CD4-positive, alpha-beta T cell treated with Interferon gamma for 1 hour (primary cell): Measurements from ENCODE around the gene SLC44A3.

Experiments
- DNase-seq: peaks from one replicate; pipeline ENCODE4 v3.0.0-alpha.2; 2020

Gene SLC44A3

DNA sequence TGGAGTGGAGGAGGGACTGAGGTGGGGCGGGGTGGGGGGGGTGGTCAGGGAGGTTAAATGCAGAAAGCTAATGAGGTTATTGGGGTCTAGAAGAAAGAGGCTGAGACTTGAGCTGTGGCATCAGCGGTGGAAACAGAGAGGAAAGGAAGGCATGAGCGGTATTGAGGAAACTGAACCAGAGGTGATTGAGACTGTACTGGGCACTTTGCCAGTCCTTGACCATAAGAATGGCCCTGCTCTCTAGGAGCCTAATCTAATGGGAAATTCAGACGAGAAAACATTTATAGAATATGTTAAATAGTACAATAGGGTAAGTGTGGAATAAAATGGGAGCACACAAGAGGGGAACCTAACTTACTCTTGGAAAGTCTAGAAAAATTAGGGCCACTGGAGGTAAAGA, 23.7 kb downstream of the SLC44A3 start:
- no peak for DNase-seq

DNA sequence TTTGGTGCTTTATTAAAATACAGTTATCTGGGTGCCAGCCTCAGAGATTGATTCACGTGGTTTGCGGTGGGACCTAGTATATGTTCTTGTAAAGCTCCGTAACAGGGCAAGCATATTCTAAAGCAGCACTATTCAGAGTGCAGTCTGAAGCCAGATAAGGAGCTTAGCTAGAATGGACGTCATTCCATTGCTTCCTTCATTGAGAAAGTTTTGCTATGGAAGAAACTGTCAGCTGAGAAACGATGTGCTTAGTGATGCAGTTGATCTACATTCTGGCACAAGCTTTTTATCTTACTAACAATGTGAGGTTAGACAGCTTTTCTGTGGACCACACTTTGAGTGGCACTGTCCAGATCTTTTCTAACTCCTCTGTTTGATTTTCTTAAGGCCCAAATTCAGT, 26.2 kb downstream of the SLC44A3 start:
- no peak for DNase-seq

DNA sequence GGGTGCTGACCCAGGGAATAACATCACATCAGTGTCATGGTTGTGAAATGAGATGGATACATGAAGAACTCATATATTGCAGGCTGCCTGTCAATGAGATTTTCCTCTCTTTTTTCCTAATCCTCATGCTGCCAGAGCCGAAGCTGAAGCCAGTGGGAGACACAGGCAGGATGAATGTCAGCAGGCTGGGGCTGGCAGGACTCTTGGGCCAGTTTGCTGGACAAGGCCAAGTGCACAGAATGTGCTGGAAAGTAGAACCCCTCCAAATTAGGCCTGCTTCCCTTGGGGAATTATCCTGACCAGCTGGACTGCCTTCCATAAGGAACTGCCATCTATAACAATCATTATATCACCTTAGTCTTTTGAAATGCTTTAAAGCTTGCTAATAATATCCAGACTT, 31.4 kb downstream of the SLC44A3 start:
- no peak for DNase-seq

DNA sequence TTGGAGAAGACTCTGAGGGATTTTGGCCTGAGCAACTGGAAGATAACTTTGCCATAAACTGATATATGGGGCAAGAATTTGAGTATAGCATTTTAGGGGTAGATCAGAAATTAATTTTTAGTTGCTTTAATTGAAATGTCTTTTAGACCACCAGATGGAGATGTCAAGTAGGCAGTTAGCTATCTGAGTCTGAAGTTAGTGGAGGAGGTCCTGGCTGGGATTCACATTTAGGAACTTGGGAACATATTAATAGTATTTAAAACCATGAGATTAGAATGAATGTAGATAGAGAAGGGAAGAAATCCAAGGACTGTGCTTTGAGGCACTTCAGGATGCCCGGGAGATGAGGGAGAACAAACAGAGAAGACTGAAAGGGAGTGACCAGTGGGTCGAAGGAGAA, 32.6 kb downstream of the SLC44A3 start:
- no peak for DNase-seq

DNA sequence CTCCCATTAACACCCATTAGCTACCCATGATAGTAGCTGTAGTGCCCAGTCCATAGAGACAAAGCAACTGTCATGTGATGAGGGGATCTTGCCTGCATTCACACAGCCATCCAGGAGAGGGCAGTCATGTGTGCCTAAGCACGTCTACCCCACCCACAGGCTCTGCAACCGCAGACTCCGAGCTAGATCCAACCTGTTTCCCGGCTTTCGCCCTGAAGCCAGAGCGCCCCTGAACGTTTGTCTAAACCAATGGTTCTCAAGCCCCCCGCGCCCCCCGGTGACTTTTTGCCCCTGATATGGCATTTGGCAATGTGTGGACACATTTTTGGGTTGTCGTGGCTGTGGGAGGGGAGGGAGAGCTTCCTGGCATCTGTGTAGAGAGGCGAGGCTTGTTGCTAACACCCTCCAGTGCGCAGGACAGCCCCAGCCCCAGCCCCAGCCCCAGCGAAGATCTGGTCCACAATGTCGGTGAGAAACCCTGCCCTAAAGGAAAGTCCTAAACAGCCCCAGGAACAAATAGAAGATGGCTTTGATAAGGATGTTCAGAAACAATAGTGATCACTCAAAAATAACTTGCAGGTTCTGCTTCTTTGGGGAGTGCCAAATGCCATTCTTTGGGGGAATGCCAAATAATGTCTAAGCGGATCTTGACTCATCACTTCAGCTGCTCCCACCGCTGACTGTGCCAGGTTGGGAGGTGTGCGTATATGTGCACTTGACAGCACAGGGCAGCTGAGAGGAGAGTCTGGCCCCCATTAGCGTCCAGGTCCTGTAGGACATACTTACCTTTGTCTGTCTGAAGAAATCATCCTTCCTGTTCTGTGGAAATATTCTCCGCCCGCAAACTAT, 34.5 kb downstream of the SLC44A3 start:
- peak; percentile 75 for DNase-seq

DNA sequence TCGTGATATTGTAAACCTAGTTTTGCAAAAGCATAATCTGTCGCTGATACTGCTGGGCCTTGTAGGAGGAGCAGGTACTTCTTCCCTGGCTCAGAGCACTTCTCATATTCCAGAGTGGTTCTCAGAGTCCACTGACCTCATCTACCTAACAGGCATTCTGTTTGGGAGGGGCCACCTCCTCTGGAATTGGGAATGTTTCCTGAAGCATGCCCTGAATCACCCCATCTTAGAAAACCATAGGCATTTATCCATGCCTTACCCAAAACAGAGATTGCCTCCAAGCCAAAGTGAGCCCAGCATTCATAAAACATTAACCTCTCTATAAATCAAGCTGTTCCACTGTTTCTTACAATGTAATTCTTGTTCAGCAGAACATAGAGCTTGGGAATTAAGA, 35.1 kb downstream of the SLC44A3 start:
- DNase-seq: no peak

DNA sequence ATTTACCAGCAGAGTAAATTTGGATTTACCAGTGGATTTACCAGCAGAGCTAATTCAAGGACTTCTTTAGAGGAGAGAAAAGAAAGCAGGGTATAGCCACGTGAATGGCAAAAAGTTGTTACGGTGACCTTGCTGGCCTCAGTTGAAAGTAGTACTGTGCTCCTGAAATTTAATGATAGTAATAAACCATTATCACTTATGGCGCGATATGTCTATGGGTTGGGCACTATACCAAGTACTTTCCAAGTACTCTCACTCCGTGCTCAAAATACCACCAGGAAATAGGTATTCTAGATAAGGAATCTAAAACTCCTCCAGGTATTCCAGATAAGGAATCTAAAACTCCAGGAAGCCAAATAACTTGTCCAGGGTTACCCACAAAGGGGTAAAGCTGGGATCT, 35.8 kb downstream of the SLC44A3 start:
- no peak for DNase-seq

DNA sequence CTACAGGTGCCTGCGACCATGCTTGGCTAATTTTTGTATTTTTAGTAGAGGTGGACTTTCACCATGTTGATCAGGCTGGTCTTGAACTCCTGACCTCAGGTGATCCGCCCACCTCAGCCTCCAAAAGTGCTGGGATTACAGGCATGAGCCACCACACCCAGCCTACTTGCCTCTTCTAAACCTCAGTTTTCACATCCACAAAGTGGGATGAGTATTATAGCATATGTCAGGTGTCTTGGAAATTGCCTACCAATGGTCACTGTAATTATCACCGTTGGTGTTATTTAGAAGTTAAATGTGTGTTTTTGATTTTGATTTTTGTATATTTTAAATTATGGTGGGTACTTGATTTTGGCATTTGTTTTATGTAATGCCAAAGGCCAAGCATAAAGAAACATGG, 36.7 kb downstream of the SLC44A3 start:
- no peak for DNase-seq

DNA sequence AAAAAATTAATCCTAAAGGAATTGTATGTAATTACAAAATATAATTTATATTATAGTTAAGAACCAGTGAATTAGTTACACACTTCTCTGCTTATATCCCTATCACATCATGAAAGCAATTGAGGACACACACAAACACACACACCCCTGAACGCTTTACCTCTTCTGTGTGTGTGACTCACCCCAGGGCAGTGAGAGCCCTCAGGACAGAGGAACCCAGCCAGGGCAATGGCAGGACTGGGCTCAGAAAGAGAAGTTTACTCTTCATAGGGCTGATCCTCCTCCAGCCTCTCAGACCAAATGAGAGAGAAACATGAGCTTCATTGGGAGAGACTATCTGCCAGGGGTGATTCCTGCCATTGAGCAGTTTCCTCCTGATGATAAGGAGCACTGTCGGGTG, 38.1 kb downstream of the SLC44A3 start:
- DNase-seq: no peak

DNA sequence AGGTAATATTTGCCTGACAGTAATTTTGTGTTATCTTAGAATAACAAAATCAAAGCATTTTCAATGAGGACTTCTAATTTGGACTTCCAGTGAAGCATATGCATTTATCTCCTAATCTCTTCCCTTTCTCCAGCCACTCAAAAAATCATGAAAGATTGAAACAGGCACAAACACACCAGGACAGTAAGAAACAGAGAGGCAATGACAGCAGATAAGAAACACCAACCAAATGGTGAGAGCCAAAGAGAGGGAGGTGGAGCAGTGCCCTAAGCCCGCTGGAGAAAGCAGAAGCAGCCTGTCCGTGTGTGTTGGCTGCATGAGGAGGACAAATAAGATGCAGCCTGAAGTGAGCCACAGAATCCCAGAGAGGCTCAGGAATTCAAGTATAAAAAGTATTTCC, 39.0 kb downstream of the SLC44A3 start:
- DNase-seq: no peak

DNA sequence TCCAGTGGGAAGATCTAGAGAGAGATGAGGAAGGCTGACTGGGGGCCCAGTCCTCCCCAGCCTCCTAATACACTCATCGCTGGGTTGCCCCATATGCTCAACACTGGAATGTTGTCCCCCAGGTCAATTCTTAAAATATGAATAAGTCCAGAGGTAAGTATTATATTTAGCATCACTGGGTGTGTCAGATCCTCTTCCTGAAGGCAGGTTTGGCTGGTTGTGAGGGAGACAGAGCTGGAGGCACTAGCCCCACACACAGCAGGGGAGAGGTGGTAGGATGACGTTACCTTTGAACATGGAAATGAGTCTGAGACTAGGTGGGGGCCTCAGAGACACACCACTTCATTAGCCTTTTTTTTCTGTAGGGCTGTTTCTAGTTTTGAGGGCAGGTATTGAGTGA, 42.6 kb downstream of the SLC44A3 start:
- DNase-seq: no peak

DNA sequence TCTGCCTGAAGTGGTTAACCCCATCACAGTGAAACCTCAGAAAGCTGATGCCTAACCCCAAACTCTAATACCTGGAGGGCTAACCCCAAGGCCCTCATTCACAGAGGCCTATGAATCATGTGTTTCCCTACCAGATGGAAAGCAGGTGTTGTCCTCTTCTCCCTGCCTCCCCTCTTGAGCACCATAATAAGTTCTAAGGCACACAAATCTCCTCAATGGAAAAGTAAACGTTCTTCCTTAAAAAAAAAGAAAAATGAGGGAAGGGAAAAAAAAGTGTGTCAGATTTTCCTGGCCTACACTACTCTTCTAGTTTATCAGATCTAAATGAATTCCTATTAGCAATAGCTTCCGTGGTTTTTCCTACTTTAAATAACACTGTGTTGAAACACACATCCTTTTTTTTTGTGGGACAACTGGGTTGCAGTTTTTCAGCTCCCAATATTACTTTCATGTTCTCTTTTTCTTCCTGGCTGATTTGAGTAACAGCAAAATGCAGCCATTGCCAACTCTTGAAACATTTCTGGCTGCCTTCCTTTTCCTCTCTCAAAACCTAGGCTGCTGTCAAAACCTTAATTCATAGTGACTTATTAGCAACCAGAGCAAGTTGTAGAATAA, 43.2 kb downstream of the SLC44A3 start:
- no peak for DNase-seq

DNA sequence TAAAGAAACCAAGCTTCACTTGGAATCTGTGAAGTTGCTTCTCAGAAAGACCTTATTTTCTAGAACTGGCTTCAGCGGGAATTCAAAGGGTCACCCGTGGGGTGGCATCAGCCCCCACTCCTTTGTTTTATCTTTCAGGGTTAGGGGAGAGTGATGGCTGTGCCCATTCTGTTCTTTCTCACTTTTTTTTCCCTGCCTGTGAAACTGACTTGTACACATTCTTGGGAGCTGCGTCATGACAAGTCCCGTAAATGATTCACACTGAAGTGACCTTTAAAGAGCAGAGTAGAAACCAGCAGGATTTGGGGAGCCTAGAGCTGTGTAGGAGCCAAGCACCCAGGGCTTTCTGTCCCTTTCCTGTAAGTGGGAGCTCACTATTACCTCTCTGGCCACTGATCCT, 43.8 kb downstream of the SLC44A3 start:
- DNase-seq: no peak

DNA sequence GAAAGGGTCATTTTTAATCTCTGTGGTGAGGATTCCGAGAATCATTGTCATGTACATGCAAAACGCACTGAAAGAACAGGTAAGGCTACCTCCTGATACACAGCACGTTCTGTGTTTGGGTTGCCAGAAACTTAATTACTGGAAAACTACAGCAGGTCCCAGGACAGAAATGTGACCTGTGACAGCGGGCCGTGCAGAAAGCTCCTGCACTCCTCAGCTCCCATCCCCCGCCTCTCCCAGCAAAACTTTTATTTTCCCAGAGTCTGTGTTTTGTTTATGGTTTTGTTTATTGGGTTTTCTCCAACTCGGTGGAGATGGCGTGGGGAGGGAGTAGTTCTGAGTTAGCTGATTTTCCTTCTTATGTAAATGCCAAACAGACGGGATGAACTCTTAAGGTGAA, 44.7 kb downstream of the SLC44A3 start:
- DNase-seq: no peak

DNA sequence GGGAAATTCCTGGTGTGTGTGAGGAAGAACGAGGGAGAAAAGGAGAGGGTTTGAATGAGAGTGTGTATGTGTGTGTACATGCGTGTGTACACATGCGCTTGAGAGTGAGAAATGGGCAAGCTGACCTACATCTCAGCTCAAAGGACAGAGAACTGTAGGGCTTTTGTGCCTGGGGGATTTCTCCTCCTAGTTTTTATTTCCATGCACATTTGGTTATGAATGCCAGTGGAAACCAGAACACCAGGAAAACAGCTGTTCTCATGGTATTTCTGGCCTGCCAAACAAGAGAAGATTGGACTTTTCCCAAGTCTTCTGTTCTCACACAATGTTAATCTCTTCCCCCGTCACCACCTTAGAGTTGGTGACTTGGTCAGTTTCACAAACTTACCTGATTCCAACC, 45.2 kb downstream of the SLC44A3 start:
- no peak for DNase-seq

DNA sequence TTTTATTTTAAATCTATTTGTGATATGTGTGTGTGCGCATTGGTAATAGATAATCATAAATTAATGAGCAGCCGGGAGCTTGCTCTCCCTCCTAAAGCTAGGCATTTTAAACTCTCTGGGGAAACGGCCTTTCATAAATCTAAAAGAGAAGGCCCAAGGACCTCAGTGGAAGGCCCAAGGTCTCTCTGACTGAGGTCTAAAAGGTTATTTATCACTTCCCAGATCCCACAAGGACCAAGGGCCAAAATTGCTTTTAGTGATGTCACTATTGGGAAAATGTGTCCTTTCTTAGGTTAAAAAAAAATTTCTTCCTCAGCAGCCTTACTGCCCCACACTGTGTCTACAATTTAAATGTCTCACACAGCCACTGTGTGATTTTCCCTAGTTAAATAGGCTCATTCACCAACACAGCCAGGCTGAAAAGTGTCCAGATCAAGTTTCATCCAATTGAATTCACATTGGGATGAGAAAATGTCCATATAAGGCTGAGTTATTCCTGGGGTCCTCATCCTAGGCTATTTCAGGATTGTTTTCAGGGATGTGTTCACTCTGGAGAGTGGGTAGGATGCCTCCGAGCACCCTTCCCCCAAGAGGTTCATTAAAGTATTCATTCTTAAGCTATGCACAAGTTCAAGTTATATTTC, 46.1 kb downstream of the SLC44A3 start:
- DNase-seq: no peak

DNA sequence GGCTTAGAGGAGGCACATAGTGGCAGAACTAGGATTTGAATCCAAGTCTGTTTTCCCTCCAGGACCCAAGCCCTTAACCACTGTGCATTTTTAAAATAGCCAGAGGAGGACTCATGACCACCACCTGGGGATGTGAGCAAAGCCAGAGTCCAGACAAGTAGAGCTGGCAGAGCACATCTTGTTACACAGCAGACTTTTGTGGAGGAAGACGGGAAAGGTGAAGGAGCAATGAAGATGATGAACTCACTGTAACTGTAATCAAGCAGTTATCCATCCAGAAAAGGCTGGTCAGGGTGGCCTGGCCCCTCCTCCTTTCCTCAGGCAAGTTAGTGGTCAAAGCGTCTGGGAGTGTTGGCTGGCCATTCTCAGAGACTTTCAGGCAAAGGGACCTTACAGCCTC, 50.9 kb downstream of the SLC44A3 start:
- DNase-seq: no peak

DNA sequence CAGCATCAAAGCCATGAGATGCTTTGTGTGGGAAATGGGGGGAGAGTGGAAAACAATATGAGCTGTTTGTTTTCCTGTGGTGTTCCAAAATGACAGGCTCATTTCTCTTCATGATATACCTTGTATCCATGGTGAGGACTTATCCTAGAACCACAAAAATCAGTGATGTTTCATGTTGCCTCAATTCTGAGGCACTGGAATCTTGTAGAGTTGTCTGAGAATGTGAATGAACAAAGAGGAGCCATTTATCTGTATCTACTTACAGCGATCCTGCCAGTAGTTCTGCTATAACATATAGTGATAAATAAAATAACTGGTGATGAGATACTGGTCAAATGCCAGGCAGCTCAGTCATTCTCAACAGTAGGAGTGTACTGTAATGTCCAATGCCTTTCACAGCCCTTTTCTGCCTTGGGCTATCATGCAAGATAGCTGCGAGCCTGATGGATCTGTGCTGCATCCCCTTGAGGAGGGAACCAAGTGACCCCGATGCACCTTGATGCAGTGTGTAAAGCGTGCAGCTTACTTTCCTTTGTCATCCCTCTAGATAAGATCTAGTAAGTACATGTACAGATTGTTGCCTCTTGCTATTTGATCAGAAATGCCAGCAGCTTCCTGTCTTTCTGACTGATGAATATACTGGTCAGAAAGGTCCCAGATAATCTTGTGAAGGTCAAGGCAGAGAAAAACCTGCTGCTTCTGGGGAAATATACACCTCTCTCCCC, 52.8 kb downstream of the SLC44A3 start:
- DNase-seq: no peak

DNA sequence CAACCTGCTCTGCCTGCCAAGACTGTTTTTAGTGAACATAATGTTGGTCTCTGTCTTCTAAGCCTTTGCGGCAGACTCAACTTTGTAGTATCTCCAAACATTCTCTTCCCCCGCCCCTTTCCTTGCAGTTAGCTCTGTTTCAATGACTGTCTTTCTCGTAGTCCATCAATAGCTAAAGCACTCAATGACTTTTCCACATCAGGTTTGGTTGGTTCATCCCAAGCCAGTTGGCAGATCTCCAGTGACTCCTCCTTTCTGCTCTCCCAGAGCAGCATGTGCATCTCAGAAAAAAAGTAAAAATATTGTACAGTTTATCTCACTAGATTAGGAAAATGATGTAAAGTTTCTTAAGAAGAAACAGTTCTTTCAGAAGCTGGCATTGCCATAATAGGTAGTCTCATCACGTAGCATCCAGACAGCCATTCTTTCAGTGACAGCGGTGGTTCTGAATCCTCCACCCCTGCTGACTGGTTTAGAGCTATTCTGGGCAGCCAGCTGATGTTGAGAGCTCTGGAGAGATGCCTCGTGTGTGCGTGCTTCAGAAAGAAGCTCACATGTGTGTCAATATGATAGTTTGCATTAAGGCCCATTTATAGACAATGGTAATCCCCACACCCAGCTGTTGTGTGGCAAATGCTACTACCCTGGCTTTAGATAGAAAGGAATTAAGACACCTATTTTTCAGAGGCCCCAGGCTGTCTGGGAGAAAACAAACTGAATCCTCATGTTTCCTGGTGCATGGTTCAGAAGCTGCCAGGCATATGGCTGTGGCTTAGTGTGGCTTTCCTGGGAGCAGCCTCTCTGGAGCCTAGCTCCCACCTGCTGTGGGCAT, 53.6 kb downstream of the SLC44A3 start:
- DNase-seq: no peak

DNA sequence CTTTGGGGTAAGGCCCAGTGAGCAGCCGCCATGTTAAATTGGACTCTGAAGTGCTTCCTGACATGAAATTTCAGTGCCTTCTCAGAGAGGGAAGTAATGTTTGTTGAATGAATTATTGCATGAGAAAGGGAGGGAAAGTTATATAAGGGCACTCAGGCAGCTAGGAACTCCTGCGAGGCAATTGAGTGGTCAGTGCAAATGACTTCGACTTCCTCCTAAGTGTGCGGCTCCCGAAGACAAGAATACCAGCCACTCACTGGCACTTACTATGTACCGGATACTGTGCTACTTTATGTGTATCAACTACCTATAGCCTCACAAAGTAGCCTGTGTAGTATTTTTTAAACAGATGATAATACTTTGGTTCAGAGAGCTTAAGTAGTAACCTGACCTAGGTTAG, 54.3 kb downstream of the SLC44A3 start:
- no peak for DNase-seq

DNA sequence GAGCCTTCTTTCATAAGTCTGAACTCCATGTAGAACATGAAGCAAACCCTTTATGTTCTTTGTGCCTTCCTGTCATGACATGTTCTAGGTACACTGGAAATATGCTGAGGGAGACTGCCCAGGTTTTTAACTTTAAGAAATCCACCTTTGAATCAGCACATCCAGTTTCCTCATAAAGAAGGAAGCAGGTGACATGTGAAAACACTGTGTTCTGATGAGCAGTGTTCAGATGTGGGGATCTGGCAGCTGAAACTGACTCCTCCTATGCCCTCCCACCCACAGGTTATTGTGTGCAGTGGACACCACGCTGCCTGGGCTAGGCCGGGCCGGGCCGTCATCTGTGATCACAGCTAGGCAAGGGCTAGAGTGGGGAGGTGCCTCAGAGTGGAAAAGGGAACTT, 55.6 kb downstream of the SLC44A3 start:
- DNase-seq: no peak

DNA sequence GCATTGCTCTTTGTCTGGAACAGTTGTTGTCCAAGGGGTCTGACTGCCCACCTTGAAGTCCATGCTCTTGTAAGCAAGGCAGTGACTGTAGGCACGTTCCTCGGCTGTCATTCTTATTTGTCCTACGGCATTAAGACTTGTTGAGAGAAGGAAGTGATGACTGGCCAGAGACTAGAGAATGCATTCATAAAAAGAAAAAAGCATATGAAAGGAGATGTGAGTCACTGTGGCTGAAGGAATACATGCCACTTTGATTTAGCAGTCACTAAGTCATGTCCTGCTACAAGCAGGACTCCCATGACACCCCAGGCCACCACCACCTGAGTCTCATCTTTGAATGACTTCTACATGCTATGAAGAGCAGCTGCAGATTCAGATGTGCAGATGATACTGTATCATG, 56.2 kb downstream of the SLC44A3 start:
- no peak for DNase-seq

DNA sequence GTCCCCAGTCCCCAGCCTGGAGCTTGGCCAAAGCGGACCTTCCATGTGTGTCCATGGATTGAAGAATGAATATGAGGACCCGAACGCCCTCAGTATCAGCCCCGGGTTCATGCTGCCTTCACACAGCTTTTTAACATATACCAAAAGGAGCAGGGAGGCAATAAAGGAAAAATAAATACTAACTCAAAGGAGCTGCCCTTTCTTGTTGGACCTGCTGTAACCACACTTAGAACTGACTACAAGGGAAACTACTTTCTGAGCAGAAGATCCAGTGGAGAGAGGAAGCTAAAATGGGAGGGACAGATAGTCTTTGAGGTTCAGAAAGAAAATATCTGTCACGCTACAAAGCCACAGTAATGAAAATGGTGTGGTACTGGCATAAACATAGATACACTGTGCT, 58.2 kb downstream of the SLC44A3 start:
- no peak for DNase-seq
